GM12878 (cell line): Measurements from ENCODE around the gene C16orf74. TPM values are rescaled to one million over a fixed set of nuclear protein-coding genes. Genes with fewer than 3 reads are reported as not detected.

ENCODE experiments used
- ATAC-seq: fragments of 200-7000 bp; cut with Tn5 transposase; 3 replicates; pipeline ENCODE4 v1.9.1; 2020; ENCODE audit warnings: mild to moderate bottlenecking, moderate library complexity
- BruUV-seq: library from RNA; stranded (reverse); fragments of 400-500 nt; replicated peaks from 2 replicates; lab custom pipeline; 2021; lab: Mats Ljungman, UMichigan
- CTCF ChIA-PET: fragments of 300-600 bp; sonication (Branson Sonifier 250); formaldehyde crosslinking; extraction: SDS; loops from one replicate; lab custom pipeline; 2021; ENCODE audit warnings: inconsistent platforms; lab: Yijun Ruan, JAX
- POLR2A ChIA-PET: fragments of 350-600 bp; formaldehyde crosslinking; extraction: SDS; loops from one replicate; lab custom pipeline; 2021; ENCODE audit warnings: inconsistent platforms; lab: Charles Lee
- RAD21 ChIA-PET: fragments of 300-600 bp; sonication (Branson Sonifier 250); formaldehyde crosslinking; loops from one replicate; lab custom pipeline; 2023; ENCODE audit warnings: antibody characterized with exemption; ENCODE audit not compliant: unreplicated experiment; lab: Charles Lee
- SMC1A ChIA-PET: fragments of 300-600 bp; sonication (Branson Sonifier 250); formaldehyde crosslinking; loops from one replicate; lab custom pipeline; 2023; ENCODE audit not compliant: unreplicated experiment, uncharacterized antibody; lab: Charles Lee
- DNase-seq: peaks from one replicate; pipeline ENCODE4 v3.0.0-alpha.2; 2011; ENCODE audit warnings: low read depth, low spot score
- FAIRE-seq: peaks from 3 replicates; lab custom pipeline; 2011; peaks lifted over from hg19 to GRCh38; lab: Jason Lieb, UNC
- H2AFZ ChIP-seq: 2 replicates; pipeline ENCODE4 v1.6.0; 2011; ENCODE audit warnings: low read depth, low read length, control low read depth; ENCODE audit not compliant: control insufficient read depth
- H3K27ac ChIP-seq: 2 replicates; pipeline ENCODE4 v1.5.1; 2011; ENCODE audit warnings: control low read depth; ENCODE audit not compliant: control insufficient read depth, insufficient read depth
- H3K27me3 ChIP-seq, 2 experiments: replicated peaks in 1 of 2; 2 replicates each; pipeline versions ENCODE4 v1.6.0 to v1.6.1; 2011; ENCODE audit warnings: low read length in 1 of 2; ENCODE audit not compliant: control insufficient read depth in 2 of 2, insufficient read depth in 2 of 2
- H3K36me3 ChIP-seq, 2 experiments: 2 replicates each; pipeline ENCODE4 v1.5.1; 2011; ENCODE audit warnings: low read length in 1 of 2; ENCODE audit not compliant: control insufficient read depth in 2 of 2, insufficient read depth in 2 of 2
- H3K4me1 ChIP-seq: 2 replicates; pipeline ENCODE4 v1.6.1; 2011; ENCODE audit warnings: mild to moderate bottlenecking, low read length, moderate library complexity, mixed read lengths; ENCODE audit not compliant: control insufficient read depth, insufficient read depth
- H3K4me2 ChIP-seq: 2 replicates; pipeline ENCODE4 v1.6.0; 2011; ENCODE audit warnings: control low read depth; ENCODE audit not compliant: control insufficient read depth, insufficient read depth
- H3K4me3 ChIP-seq: fragments of 200-600 bp; sonication (generic); 2 replicates; pipeline ENCODE4 v1.5.1; 2016
- H3K79me2 ChIP-seq: 2 replicates; pipeline ENCODE4 v1.6.0; 2011; ENCODE audit warnings: low read length; ENCODE audit not compliant: control insufficient read depth, insufficient read depth
- H3K9ac ChIP-seq: 2 replicates; pipeline ENCODE4 v1.8.0; 2011; ENCODE audit warnings: low read length, control low read depth, mixed read lengths; ENCODE audit not compliant: control insufficient read depth, insufficient read depth
- H3K9me3 ChIP-seq: replicated peaks from 3 replicates; pipeline ENCODE4 v1.5.1; 2011; ENCODE audit warnings: mild to moderate bottlenecking, low read length; ENCODE audit not compliant: control insufficient read depth, insufficient read depth
- H4K20me1 ChIP-seq: 2 replicates; pipeline ENCODE4 v1.6.0; 2011; ENCODE audit not compliant: control insufficient read depth, insufficient read depth
- HDAC2 ChIP-seq: fragments of 200-600 bp; sonication (generic); IDR thresholded peaks from 2 replicates; pipeline ENCODE4 v1.6.1; 2017
- MYC ChIP-seq: IDR thresholded peaks from 2 replicates; pipeline ENCODE4 v1.6.1; 2011; ENCODE audit warnings: mild to moderate bottlenecking, low read length, moderate library complexity, inconsistent platforms; ENCODE audit not compliant: insufficient read depth, insufficient replicate concordance, insufficient read length, severe bottlenecking
- RAD21 ChIP-seq: IDR thresholded peaks from 2 replicates; pipeline ENCODE4 v1.6.1; 2011; ENCODE audit warnings: mild to moderate bottlenecking, low read depth, low read length, moderate library complexity; ENCODE audit not compliant: insufficient read depth
- RBBP5 ChIP-seq: fragments of 200-600 bp; sonication (generic); conservative IDR thresholded peaks from 2 replicates; pipeline ENCODE4 v1.6.1; 2016
- SMC3 ChIP-seq: IDR thresholded peaks from 2 replicates; pipeline ENCODE4 v1.6.1; 2011; ENCODE audit warnings: low read length, improper control_type of control experiment, borderline replicate concordance
- SRF ChIP-seq, 2 experiments: IDR thresholded peaks; 2 replicates each; pipeline ENCODE4 v1.6.1; 2011; ENCODE audit warnings: low read depth in 2 of 2, low read length in 2 of 2, mild to moderate bottlenecking in 1 of 2, moderate library complexity in 1 of 2
- TARDBP ChIP-seq: IDR thresholded peaks from 2 replicates; pipeline ENCODE4 v1.6.1; 2016; ENCODE audit warnings: borderline replicate concordance
- TCF3 ChIP-seq: IDR thresholded peaks from 2 replicates; pipeline ENCODE4 v1.6.1; 2012; ENCODE audit warnings: low read depth, mild to moderate bottlenecking, low read length, borderline replicate concordance; ENCODE audit not compliant: insufficient read depth
- WGBS: methylation state at CpG from one replicate; pipeline ENCODE4 v1.1.6; 2016; ENCODE audit warnings: low lambda C conversion rate; ENCODE audit not compliant: insufficient replicate concordance, insufficient coverage; ENCODE audit errors: missing lambda C conversion rate; 5-methylcytosine and 5-hydroxymethylcytosine counted together
- in situ Hi-C: fragments of 300-500 bp; cut with MboI; formaldehyde crosslinking; loops from 9 replicates; pipeline ENCODE4 v1.14.3; 2018; ENCODE audit warnings: mixed read lengths
- intact Hi-C: fragments of 100-400 bp; cut with micrococcal nuclease; formaldehyde crosslinking; loops from one replicate; pipeline ENCODE4 v1.14.2; 2022; ENCODE audit not compliant: unreplicated experiment
- polyA plus RNA-seq, 11 experiments: library from polyadenylated mRNA; depleted of rRNA in 4 of 11; unstranded in 6 of 11; stranded (reverse) in 5 of 11; fragments of >200 nt; fragmentation: Nextera tagmentation in 4 of 11; fragmentation: Illumina TruSeq in 1 of 11; extraction: Ambion mirVana in 4 of 11; extraction: Trizol in 1 of 11; gene quantifications; 1 replicate in 1 of 11; 2 replicates in 10 of 11; pipeline versions ENCODE4 v1.2.1 to v1.2.3, GENCODE V29; 2011 to 2016; ENCODE audit warnings: inconsistent platforms in 2 of 11, missing spikeins in 2 of 11, low read depth in 1 of 11
- total RNA-seq, 4 experiments: library from RNA; depleted of rRNA in 3 of 4; stranded (reverse); fragments of >200 nt in 3 of 4; fragmentation: Illumina TruSeq in 1 of 4; extraction: Trizol in 1 of 4; gene quantifications; 2 replicates each; pipeline versions ENCODE4 v1.2.1 to v1.2.3, GENCODE V29; 2013 to 2021
- TF ChIP-seq, protein P1 (sequence below): IDR thresholded peaks from 2 replicates; pipeline ENCODE4 v1.6.1; 2012; ENCODE audit warnings: low read length, inconsistent platforms
- TF ChIP-seq, protein P2 (sequence below): IDR thresholded peaks from 2 replicates; pipeline ENCODE4 v1.6.1; 2012; ENCODE audit warnings: low read depth, low read length, improper control_type of control experiment
- TF ChIP-seq, protein P3 (sequence below): IDR thresholded peaks from 2 replicates; pipeline ENCODE4 v1.6.1; 2011; ENCODE audit warnings: low read depth, low read length, improper control_type of control experiment, borderline replicate concordance

C16orf74 gene
- total and polyA plus RNA-seq, 10 of the 15 experiments (the other 5 are each of a cell fraction or from before 2014, with no cell fraction given): 0.23 to 20.1 (median 6.8) TPM

DNA sequence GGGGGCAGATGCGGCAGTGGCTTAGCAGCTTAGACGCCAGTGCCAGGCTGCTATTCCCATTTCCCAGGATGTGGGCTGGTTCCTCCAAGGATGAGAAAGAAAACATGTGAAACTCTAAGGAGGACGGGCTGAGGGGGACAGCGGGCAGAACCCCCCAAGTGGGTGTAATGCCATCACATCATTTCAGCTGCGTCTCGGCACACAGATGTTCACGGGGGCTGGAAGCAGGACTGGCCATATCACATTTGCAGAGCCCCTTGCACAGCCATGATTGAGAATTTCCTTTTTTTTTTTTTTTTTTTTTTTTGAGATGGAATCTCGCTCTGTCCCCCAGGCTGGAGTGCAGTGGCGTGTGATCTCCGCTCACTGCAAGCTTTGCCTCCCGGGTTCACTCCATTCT lies 46.9 kb downstream of the C16orf74 start:
- H3K79me2 ChIP-seq: no peaks in the 10 kb centered on the region
- SMC1A ChIA-PET: no interaction called here
- H3K4me2 ChIP-seq: no peak overlapping the region
- H2AFZ ChIP-seq: no peak overlapping the region
- H3K27ac ChIP-seq: no peak overlapping the region
- no peaks in the 10 kb centered on the region for H3K9me3 ChIP-seq
- no peak overlapping the region for H3K4me3 ChIP-seq
- FAIRE-seq (no peak), ATAC-seq (no peak), DNase-seq (no peak)
- BruUV-seq: no TSS peak
- no peaks in the 10 kb centered on the region; a peak in 2 of 4 replicates for H3K27me3 ChIP-seq
- RAD21 ChIA-PET: no interaction called here
- in situ Hi-C loops: no loop called here
- H4K20me1 ChIP-seq: no peaks in the 10 kb centered on the region
- POLR2A ChIA-PET: interaction anchor here (0.7 kb wide), 1 partner anchor 100 kb away, joined by 9 read pairs; no protein-coding TSS in a partner anchor
- H3K9ac ChIP-seq: no peak overlapping the region
- H3K36me3 ChIP-seq: no peaks in the 10 kb centered on the region
- TF ChIP-seq MYC (no peak), SRF (IDR thresholded peaks at IDR 0.05; ENCODE audit: low read depth in 2 of 2, low read length in 2 of 2) (no peak)
- TF ChIP-seq, protein P1, sequence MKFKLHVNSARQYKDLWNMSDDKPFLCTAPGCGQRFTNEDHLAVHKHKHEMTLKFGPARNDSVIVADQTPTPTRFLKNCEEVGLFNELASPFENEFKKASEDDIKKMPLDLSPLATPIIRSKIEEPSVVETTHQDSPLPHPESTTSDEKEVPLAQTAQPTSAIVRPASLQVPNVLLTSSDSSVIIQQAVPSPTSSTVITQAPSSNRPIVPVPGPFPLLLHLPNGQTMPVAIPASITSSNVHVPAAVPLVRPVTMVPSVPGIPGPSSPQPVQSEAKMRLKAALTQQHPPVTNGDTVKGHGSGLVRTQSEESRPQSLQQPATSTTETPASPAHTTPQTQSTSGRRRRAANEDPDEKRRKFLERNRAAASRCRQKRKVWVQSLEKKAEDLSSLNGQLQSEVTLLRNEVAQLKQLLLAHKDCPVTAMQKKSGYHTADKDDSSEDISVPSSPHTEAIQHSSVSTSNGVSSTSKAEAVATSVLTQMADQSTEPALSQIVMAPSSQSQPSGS: no peak
- no peaks in the 10 kb centered on the region for H3K4me1 ChIP-seq
- 80% methylated on average over 10 of the region's 11 CpGs for WGBS
- CTCF ChIA-PET: interaction anchor here (0.6 kb wide), 1 partner anchor 18 kb away, joined by 3 read pairs; no protein-coding TSS in a partner anchor
- intact Hi-C loops: no loop called here

DNA sequence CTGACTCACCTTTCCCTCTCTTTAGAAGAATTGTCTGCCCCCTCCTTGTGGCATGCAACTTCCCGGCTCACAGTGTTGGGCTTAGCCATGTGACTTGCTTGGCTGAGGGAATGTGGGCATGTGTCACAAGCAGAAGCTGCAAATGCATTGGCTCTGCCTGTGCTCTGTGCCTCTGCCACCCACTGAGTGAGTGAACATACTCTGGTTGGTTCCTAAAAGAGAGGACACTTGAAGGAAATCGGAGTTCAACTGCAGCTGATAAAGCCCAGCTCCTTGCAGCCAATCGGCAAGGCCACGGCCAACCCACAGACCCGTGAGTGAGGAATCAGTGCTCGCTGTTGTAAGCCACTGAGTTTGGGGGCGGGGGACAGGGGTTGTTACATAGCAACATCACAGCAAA lies 51.3 kb downstream of the C16orf74 start:
- H3K27ac ChIP-seq: no peak overlapping the region
- no peak for ATAC-seq
- CTCF ChIA-PET: no interaction called here
- H3K79me2 ChIP-seq: no peaks in the 10 kb centered on the region
- H3K4me3 ChIP-seq: no peak overlapping the region
- no peaks in the 10 kb centered on the region for H3K4me1 ChIP-seq
- peaks cover 1 to 2% of the 10 kb centered on the region in 2 experiments; a peak in 3 of 4 replicates for H3K27me3 ChIP-seq
- no peaks in the 10 kb centered on the region for H3K9me3 ChIP-seq
- H3K4me2 ChIP-seq: no peak overlapping the region
- TF ChIP-seq RBBP5 (no peak), TARDBP (no peak), RAD21 (no peak), TCF3 (no peak), HDAC2 (no peak), SMC3 (no peak)
- TF ChIP-seq, protein P2, sequence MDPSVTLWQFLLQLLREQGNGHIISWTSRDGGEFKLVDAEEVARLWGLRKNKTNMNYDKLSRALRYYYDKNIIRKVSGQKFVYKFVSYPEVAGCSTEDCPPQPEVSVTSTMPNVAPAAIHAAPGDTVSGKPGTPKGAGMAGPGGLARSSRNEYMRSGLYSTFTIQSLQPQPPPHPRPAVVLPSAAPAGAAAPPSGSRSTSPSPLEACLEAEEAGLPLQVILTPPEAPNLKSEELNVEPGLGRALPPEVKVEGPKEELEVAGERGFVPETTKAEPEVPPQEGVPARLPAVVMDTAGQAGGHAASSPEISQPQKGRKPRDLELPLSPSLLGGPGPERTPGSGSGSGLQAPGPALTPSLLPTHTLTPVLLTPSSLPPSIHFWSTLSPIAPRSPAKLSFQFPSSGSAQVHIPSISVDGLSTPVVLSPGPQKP: no peak
- TF ChIP-seq, protein P3, sequence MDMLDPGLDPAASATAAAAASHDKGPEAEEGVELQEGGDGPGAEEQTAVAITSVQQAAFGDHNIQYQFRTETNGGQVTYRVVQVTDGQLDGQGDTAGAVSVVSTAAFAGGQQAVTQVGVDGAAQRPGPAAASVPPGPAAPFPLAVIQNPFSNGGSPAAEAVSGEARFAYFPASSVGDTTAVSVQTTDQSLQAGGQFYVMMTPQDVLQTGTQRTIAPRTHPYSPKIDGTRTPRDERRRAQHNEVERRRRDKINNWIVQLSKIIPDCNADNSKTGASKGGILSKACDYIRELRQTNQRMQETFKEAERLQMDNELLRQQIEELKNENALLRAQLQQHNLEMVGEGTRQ: no peak
- TF ChIP-seq, all 136 proteins: peak for 0
- DNase-seq: no peak
- intact Hi-C loops (no loop called here), in situ Hi-C loops (no loop called here)
- Histone ChIP-seq H3K36me3 (no peaks in the 10 kb centered on the region), H4K20me1 (no peaks in the 10 kb centered on the region), H2AFZ (no peak overlapping the region), H3K9ac (no peak overlapping the region)
- WGBS: 45% methylated on average over 7 of the region's 7 CpGs
- SMC1A ChIA-PET: interaction anchor here (0.7 kb wide), 1 partner anchor 36 kb away, joined by 3 read pairs; no protein-coding TSS in a partner anchor
- FAIRE-seq: no peak
- POLR2A ChIA-PET: no interaction called here
- no TSS peak for BruUV-seq
- RAD21 ChIA-PET: no interaction called here
